IMR-90 (cell line): Measurements from ENCODE around the gene MAGI2. TPM values are rescaled to one million over a fixed set of nuclear protein-coding genes. Genes with fewer than 3 reads are reported as not detected.

Source experiments
- ATAC-seq: fragments of 200-7000 bp; cut with Tn5 transposase; 2 replicates; pipeline ENCODE4 v1.9.1; 2020; ENCODE audit warnings: low read depth, mild to moderate bottlenecking, moderate library complexity
- BruUV-seq: library from RNA; stranded (reverse); fragments of 400-500 nt; replicated peaks from 2 replicates; lab custom pipeline; 2021; lab: Mats Ljungman, UMichigan
- CTCF ChIA-PET: fragments of 300-600 bp; formaldehyde crosslinking; extraction: SDS; loops from one replicate; lab custom pipeline; 2021; ENCODE audit warnings: antibody characterized with exemption; lab: Yijun Ruan, JAX
- POLR2A ChIA-PET: fragments of 300-600 bp; sonication (Branson Sonifier 250); formaldehyde crosslinking; loops from one replicate; lab custom pipeline; 2022; ENCODE audit warnings: antibody characterized with exemption; ENCODE audit not compliant: unreplicated experiment; lab: Charles Lee
- DNase-seq: peaks from one replicate; pipeline ENCODE4 v3.0.0; 2013
- H2AFZ ChIP-seq: replicated peaks from 2 replicates; pipeline ENCODE3; 2013; ENCODE audit warnings: low read length, mild to moderate bottlenecking; ENCODE audit not compliant: poor library complexity
- H2AK5ac ChIP-seq: 2 replicates; pipeline ENCODE4 v1.6.1; 2013; ENCODE audit warnings: low read depth, low read length, inconsistent platforms
- H2AK9ac ChIP-seq: replicated peaks from 2 replicates; pipeline ENCODE3; 2013; ENCODE audit warnings: mild to moderate bottlenecking, low read depth, low read length, moderate library complexity; ENCODE audit not compliant: poor library complexity
- H2BK120ac ChIP-seq: 2 replicates; pipeline ENCODE4 v1.6.1; 2013; ENCODE audit warnings: low read depth, low read length, inconsistent platforms
- H2BK15ac ChIP-seq: 3 replicates; pipeline ENCODE4 v1.6.1; 2013; ENCODE audit warnings: low read depth, low read length, inconsistent platforms
- H2BK20ac ChIP-seq: 2 replicates; pipeline ENCODE4 v1.6.1; 2013; ENCODE audit warnings: low read depth, mild to moderate bottlenecking, inconsistent platforms, low read length, moderate library complexity
- H2BK5ac ChIP-seq: 2 replicates; pipeline ENCODE4 v1.6.1; 2013; ENCODE audit warnings: mild to moderate bottlenecking, low read depth, low read length, inconsistent platforms; ENCODE audit not compliant: poor library complexity, severe bottlenecking
- H3K14ac ChIP-seq: replicated peaks from 2 replicates; pipeline ENCODE4 v1.6.1; 2013; ENCODE audit warnings: low read depth, low read length, inconsistent platforms
- H3K18ac ChIP-seq: 2 replicates; pipeline ENCODE4 v1.6.1; 2013; ENCODE audit warnings: low read depth, low read length, control low read depth
- H3K23ac ChIP-seq: 2 replicates; pipeline ENCODE4 v1.6.1; 2013; ENCODE audit warnings: low read depth, low read length, inconsistent platforms
- H3K27ac ChIP-seq: 2 replicates; pipeline ENCODE4 v1.5.1; 2013; ENCODE audit warnings: mild to moderate bottlenecking, control low read depth, low read length; ENCODE audit not compliant: insufficient read depth
- H3K27me3 ChIP-seq: 2 replicates; pipeline ENCODE4 v1.6.1; 2013; ENCODE audit warnings: low read length; ENCODE audit not compliant: control insufficient read depth, insufficient read depth
- H3K36me3 ChIP-seq: 2 replicates; pipeline ENCODE4 v1.6.1; 2013; ENCODE audit warnings: low read length, mixed read lengths; ENCODE audit not compliant: control insufficient read depth, insufficient read depth
- H3K4ac ChIP-seq: 2 replicates; pipeline ENCODE4 v1.6.1; 2013; ENCODE audit warnings: low read depth, low read length, inconsistent platforms
- H3K4me1 ChIP-seq: 2 replicates; pipeline ENCODE4 v1.6.1; 2013; ENCODE audit warnings: low read length, mixed read lengths; ENCODE audit not compliant: control insufficient read depth, insufficient read depth
- H3K4me2 ChIP-seq: 2 replicates; pipeline ENCODE4 v1.6.1; 2013; ENCODE audit warnings: low read depth, mild to moderate bottlenecking, control low read depth, low read length, moderate library complexity
- H3K4me3 ChIP-seq: 2 replicates; pipeline ENCODE4 v1.5.1; 2013; ENCODE audit warnings: low read depth, mild to moderate bottlenecking, control low read depth, low read length, moderate library complexity; ENCODE audit not compliant: insufficient read depth
- H3K56ac ChIP-seq: 2 replicates; pipeline ENCODE4 v1.6.1; 2013; ENCODE audit warnings: low read length, inconsistent platforms; ENCODE audit not compliant: insufficient read depth; ENCODE audit errors: extremely low read depth
- H3K79me1 ChIP-seq, 2 experiments: 2 replicates each; pipeline ENCODE4 v1.6.1; 2013; ENCODE audit warnings: low read length in 2 of 2, inconsistent platforms in 1 of 2, low read depth in 1 of 2
- H3K9ac ChIP-seq: 2 replicates; pipeline ENCODE4 v1.6.1; 2013; ENCODE audit warnings: low read depth, low read length, control low read depth
- H3K9me1 ChIP-seq: 2 replicates; pipeline ENCODE4 v1.6.1; 2013; ENCODE audit warnings: low read length, inconsistent platforms; ENCODE audit not compliant: insufficient read depth
- H3K9me3 ChIP-seq: 2 replicates; pipeline ENCODE4 v1.6.1; 2013; ENCODE audit warnings: low read length; ENCODE audit not compliant: control insufficient read depth, insufficient read depth
- H4K20me1 ChIP-seq: 2 replicates; pipeline ENCODE4 v1.6.1; 2013; ENCODE audit warnings: low read length, inconsistent platforms; ENCODE audit not compliant: insufficient read depth
- H4K5ac ChIP-seq: 2 replicates; pipeline ENCODE4 v1.6.1; 2013; ENCODE audit warnings: mild to moderate bottlenecking, low read depth, low read length, control low read depth
- H4K8ac ChIP-seq, 2 experiments: 2 replicates each; pipeline ENCODE4 v1.6.1; 2013; ENCODE audit warnings: low read depth in 2 of 2, low read length in 2 of 2, control low read depth in 1 of 2, inconsistent platforms in 1 of 2
- H4K91ac ChIP-seq: 2 replicates; pipeline ENCODE4 v1.6.1; 2013; ENCODE audit warnings: low read depth, low read length, inconsistent platforms; ENCODE audit not compliant: insufficient read depth
- RAD21 ChIP-seq: IDR thresholded peaks from 2 replicates; pipeline ENCODE4 v1.6.1; 2012; ENCODE audit warnings: low read length, improper control_type of control experiment
- RFX5 ChIP-seq: IDR thresholded peaks from 2 replicates; pipeline ENCODE4 v1.8.0; 2012; ENCODE audit warnings: low read depth, mild to moderate bottlenecking, low read length, moderate library complexity
- WGBS, 2 experiments: methylation state at CpG; one replicate each; pipeline versions ENCODE4 v1.1.5 to v1.1.7; 2013; ENCODE audit warnings: missing lambda C conversion rate in 2 of 2; ENCODE audit not compliant: insufficient read length in 1 of 2; ENCODE audit errors: extremely low coverage in 2 of 2; 5-methylcytosine and 5-hydroxymethylcytosine counted together
- dilution Hi-C: fragments of 300-500 bp; cut with HindIII; formaldehyde crosslinking; loops from one replicate; pipeline ENCODE4 v1.14.3; 2018; ENCODE audit warnings: low sequenced_read_pairs; ENCODE audit not compliant: unreplicated experiment
- in situ Hi-C: fragments of 300-500 bp; cut with MboI; formaldehyde crosslinking; loops from 3 replicates; pipeline ENCODE4 v1.14.3; 2019; ENCODE audit warnings: low sequenced_read_pairs, inconsistent platforms, mixed read lengths
- intact Hi-C: fragments of 100-400 bp; cut with micrococcal nuclease; formaldehyde crosslinking; loops from 2 replicates; pipeline ENCODE4 v1.10.0; 2022
- polyA plus RNA-seq, 3 experiments: library from polyadenylated mRNA; depleted of rRNA; stranded (reverse); fragments of >200 nt; gene quantifications; 2 replicates each; pipeline ENCODE4 v1.2.3, GENCODE V29; 2012; ENCODE audit warnings: low replicate concordance in 1 of 3
- total RNA-seq: library from RNA; depleted of rRNA; stranded (reverse); fragments of >200 nt; gene quantifications from 2 replicates; pipeline ENCODE4 v1.2.3, GENCODE V29; 2012

Gene MAGI2
- total and polyA plus RNA-seq, 2 of the 4 experiments (the other 2 are of a cell fraction): 2.5 to 17.9 TPM

- in situ Hi-C loops (no loop called here), dilution Hi-C loops (no loop called here), intact Hi-C loops (no loop called here)
- peaks cover 5 to 12% of the 10 kb centered on the region in 2 experiments; a peak in 3 of 4 replicates for H3K79me1 ChIP-seq
- H3K4ac ChIP-seq: no peak overlapping the region
- H3K23ac ChIP-seq: no peak overlapping the region
- no peaks in the 10 kb centered on the region for H3K36me3 ChIP-seq
- H3K9ac ChIP-seq: no peak overlapping the region
- TF ChIP-seq RAD21: no peak
- no peak for TF ChIP-seq RFX5
- H2AK5ac ChIP-seq: no peak overlapping the region; the same call in 1 of the 2 replicates
- H3K4me3 ChIP-seq: no peak overlapping the region
- H3K27ac ChIP-seq: no peak overlapping the region
- POLR2A ChIA-PET: no interaction called here
- no peak overlapping the region for H2BK20ac ChIP-seq
- no peak overlapping the region for H3K18ac ChIP-seq
- H2AK9ac ChIP-seq: no peak overlapping the region
- ATAC-seq (no peak), DNase-seq (peak; percentile 53)
- H3K4me2 ChIP-seq: no peak overlapping the region
- no peak overlapping the region for H2BK15ac ChIP-seq
- no peaks in the 10 kb centered on the region; the same call in 1 of the 2 replicates for H4K20me1 ChIP-seq
- WGBS, 2 experiments: no CpG with 5 or more reads among the region's 5 CpGs
- 0 out of 2 replicates have a peak overlapping the region, but pooled peaks have one; percentile 45 for H3K14ac ChIP-seq
- H3K9me3 ChIP-seq: no peaks in the 10 kb centered on the region
- no peak overlapping the region for H2BK120ac ChIP-seq
- CTCF ChIA-PET: interaction anchor here (0.7 to 1.2 kb wide), 2 partner anchors 17 to 341 kb away, joined by 3 read pairs; no protein-coding TSS in a partner anchor
- no peak overlapping the region for H2AFZ ChIP-seq
- no peaks in the 10 kb centered on the region for H3K27me3 ChIP-seq
- H4K5ac ChIP-seq: no peak overlapping the region
- BruUV-seq: no TSS peak
- no peak overlapping the region for H4K91ac ChIP-seq
- no peak overlapping the region for H4K8ac ChIP-seq
- peaks cover 2% of the 10 kb centered on the region; the same call in 1 of the 2 replicates for H3K4me1 ChIP-seq
- no peak overlapping the region for H3K56ac ChIP-seq
- no peak overlapping the region for H2BK5ac ChIP-seq
- H3K9me1 ChIP-seq: no peaks in the 10 kb centered on the region; the same call in 1 of the 2 replicates
Measured at GRCh38 chr7:79376299-79377025, 77.0 kb downstream of the MAGI2 start.
